ENCODE results near the gene SIN3B. TPM values are rescaled to one million over a fixed set of nuclear protein-coding genes. Genes with fewer than 3 reads are reported as not detected.
"Not testable (repeated sequence)": the region's sequence is repeated elsewhere in the genome, so short reads cannot be mapped to it uniquely, and the experiment has no call there.

The SIN3B gene
- 10 to 100 TPM; 27.6 to 28.5 TPM for total RNA-seq

GRCh38 chr19:16829010-16829821 is at the start of gene SIN3B:
TSS of gene SIN3B (plus strand) at chr19:16829398. CDS start at chr19:16829421, 23 bp downstream.
- ATAC-seq: peak; percentile 91
- peak; percentile 93 for DNase-seq
- ChIA-PET POLR2A (interaction anchor here (0.5 kb wide), 1 partner anchor 696 kb away, joined by 3 read pairs; no protein-coding TSS in a partner anchor), CTCF (interaction anchor here (0.6 to 0.8 kb wide), 2 partner anchors 60 to 141 kb away, joined by 3 read pairs; no protein-coding TSS in a partner anchor)
- Mint-ChIP-seq H3K27ac (peak within 1 kb of the TSS; percentile 82), H3K4me1 (peaks cover 38% of the 10 kb centered on the region), H3K27me3 (peaks cover 20% of the 10 kb centered on the region), H3K36me3 (ENCODE audit: low read depth) (peaks cover 24% of the 10 kb centered on the region), H3K9me3 (ENCODE audit: low read depth) (no peaks in the 10 kb centered on the region), H3K4me3 (peak within 1 kb of the TSS; percentile 79)
- intact Hi-C loops (cut with DNase I, micrococcal nuclease): loop anchor here in 1 of 2 experiments (1.0 kb wide), 5 partner anchors 68 to 438 kb away; partner anchors contain the start of genes BABAM1, CHERP, HAUS8 and MYO9B

GRCh38 chr19:16779539-16780163 is 49.5 kb upstream of the SIN3B start:
- ATAC-seq (no peak), DNase-seq (no peak)
- Mint-ChIP-seq H3K4me3 (no peak overlapping the region), H3K27ac (no peak overlapping the region), H3K36me3 (ENCODE audit: low read depth) (no peaks in the 10 kb centered on the region), H3K9me3 (ENCODE audit: low read depth) (no peaks in the 10 kb centered on the region), H3K27me3 (peaks cover 5% of the 10 kb centered on the region), H3K4me1 (no peaks in the 10 kb centered on the region)
- CTCF ChIA-PET: interaction anchor here (0.6 to 1.1 kb wide), 5 partner anchors 8 to 273 kb away, joined by 3 to 5 read pairs (median 4); no protein-coding TSS in a partner anchor
- POLR2A ChIA-PET: no interaction called here
- intact Hi-C loops (cut with DNase I, micrococcal nuclease): loop anchor here (2.0 to 10.0 kb wide), 2 partner anchors 125 to 503 kb away; no protein-coding TSS in a partner anchor

GRCh38 chr19:16782719-16783118 is 46.5 kb upstream of the SIN3B start:
- no peaks in the 10 kb centered on the region for H3K36me3 Mint-ChIP-seq (ENCODE audit: low read depth)
- POLR2A ChIA-PET: no interaction called here
- intact Hi-C loops (cut with DNase I, micrococcal nuclease): no loop called here
- H3K4me3 Mint-ChIP-seq: no peak overlapping the region
- no peaks in the 10 kb centered on the region for H3K4me1 Mint-ChIP-seq
- DNase-seq: no peak
- no peaks in the 10 kb centered on the region for H3K9me3 Mint-ChIP-seq (ENCODE audit: low read depth)
- H3K27me3 Mint-ChIP-seq: no peaks in the 10 kb centered on the region
- ATAC-seq: no peak
- CTCF ChIA-PET: no interaction called here
- no peak overlapping the region for H3K27ac Mint-ChIP-seq

- POLR2A ChIA-PET: no interaction called here
- no peaks in the 10 kb centered on the region for H3K4me1 Mint-ChIP-seq
- no peak overlapping the region for H3K27ac Mint-ChIP-seq
- H3K9me3 Mint-ChIP-seq (ENCODE audit: low read depth): peaks cover 15% of the 10 kb centered on the region
- intact Hi-C loops (cut with DNase I, micrococcal nuclease): no loop called here
- H3K4me3 Mint-ChIP-seq: no peak overlapping the region
- DNase-seq: no peak
- no peak for ATAC-seq
- peaks cover 2% of the 10 kb centered on the region for H3K36me3 Mint-ChIP-seq (ENCODE audit: low read depth)
- H3K27me3 Mint-ChIP-seq: no peaks in the 10 kb centered on the region
- CTCF ChIA-PET: no interaction called here
Observed at GRCh38 chr19:16788479-16788878, 40.7 kb upstream of the SIN3B start.

DNA sequence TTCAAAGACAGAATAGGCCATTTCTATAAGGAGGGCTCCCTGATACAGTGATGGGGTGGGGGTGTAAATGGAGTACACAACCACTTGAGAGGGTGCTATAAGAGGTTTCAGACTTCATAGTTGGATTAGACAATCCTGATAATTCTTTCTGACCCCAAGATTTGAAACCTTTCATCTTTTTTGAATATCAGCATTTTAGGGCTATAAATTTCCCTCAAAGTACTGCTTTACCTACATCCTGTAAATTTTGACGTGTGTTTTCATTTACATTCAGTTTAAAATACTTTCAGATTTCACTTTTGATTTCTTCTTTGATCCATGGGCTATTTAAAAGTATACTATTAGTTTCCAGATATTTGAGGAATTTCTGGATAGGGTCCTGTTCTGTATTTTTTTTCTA is 40.0 kb upstream of the SIN3B start:
- no peak for DNase-seq
- H3K36me3 Mint-ChIP-seq (ENCODE audit: low read depth): peaks cover 2% of the 10 kb centered on the region
- CTCF ChIA-PET: interaction anchor here (0.6 kb wide), 1 partner anchor 504 kb away, joined by 4 read pairs; no protein-coding TSS in a partner anchor
- intact Hi-C loops (cut with DNase I, micrococcal nuclease): no loop called here
- H3K27me3 Mint-ChIP-seq: no peaks in the 10 kb centered on the region
- H3K4me3 Mint-ChIP-seq: no peak overlapping the region
- POLR2A ChIA-PET: no interaction called here
- ATAC-seq: no peak
- H3K27ac Mint-ChIP-seq: no peak overlapping the region
- no peaks in the 10 kb centered on the region for H3K4me1 Mint-ChIP-seq
- H3K9me3 Mint-ChIP-seq (ENCODE audit: low read depth): peaks cover 15% of the 10 kb centered on the region

DNA sequence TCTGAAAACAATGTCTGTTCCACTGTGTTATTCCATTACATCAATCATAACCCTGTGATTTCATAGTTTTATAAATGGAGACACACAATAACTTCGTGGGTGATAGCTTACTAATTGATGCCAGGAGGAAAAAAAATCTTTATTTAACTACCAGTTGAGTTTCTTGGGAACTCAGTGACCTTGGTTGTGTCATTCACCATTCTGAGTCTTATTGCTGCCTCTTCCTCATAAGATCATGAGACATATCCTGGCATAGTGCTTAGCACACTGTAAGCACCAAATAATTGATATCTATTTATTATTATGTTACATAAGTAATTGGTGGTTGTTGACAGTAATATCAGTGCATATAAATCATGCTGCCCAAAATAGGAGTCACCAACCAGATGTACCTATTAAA is 39.1 kb upstream of the SIN3B start:
- H3K4me1 Mint-ChIP-seq: no peaks in the 10 kb centered on the region
- intact Hi-C loops (cut with DNase I, micrococcal nuclease): no loop called here
- CTCF ChIA-PET: interaction anchor here (0.6 kb wide), 1 partner anchor 503 kb away, joined by 4 read pairs; no protein-coding TSS in a partner anchor
- ATAC-seq (no peak), DNase-seq (no peak)
- H3K27ac Mint-ChIP-seq: no peak overlapping the region
- peaks cover 2% of the 10 kb centered on the region for H3K36me3 Mint-ChIP-seq (ENCODE audit: low read depth)
- H3K27me3 Mint-ChIP-seq: no peaks in the 10 kb centered on the region
- POLR2A ChIA-PET: no interaction called here
- no peak overlapping the region for H3K4me3 Mint-ChIP-seq
- peaks cover 15% of the 10 kb centered on the region for H3K9me3 Mint-ChIP-seq (ENCODE audit: low read depth)

GRCh38 chr19:16791942-16792341 is 37.3 kb upstream of the SIN3B start:
- ATAC-seq: no peak
- H3K27ac Mint-ChIP-seq: no peak overlapping the region
- no peaks in the 10 kb centered on the region for H3K4me1 Mint-ChIP-seq
- peaks cover 2% of the 10 kb centered on the region for H3K27me3 Mint-ChIP-seq
- intact Hi-C loops (cut with DNase I, micrococcal nuclease): no loop called here
- ChIA-PET POLR2A (no interaction called here), CTCF (no interaction called here)
- H3K36me3 Mint-ChIP-seq (ENCODE audit: low read depth): peaks cover 2% of the 10 kb centered on the region
- H3K9me3 Mint-ChIP-seq (ENCODE audit: low read depth): peaks cover 23% of the 10 kb centered on the region
- H3K4me3 Mint-ChIP-seq: no peak overlapping the region
- no peak for DNase-seq

GRCh38 chr19:16794456-16795441 is 34.4 kb upstream of the SIN3B start:
- POLR2A ChIA-PET: no interaction called here
- Mint-ChIP-seq H3K27ac (no peak overlapping the region), H3K36me3 (ENCODE audit: low read depth) (peaks cover 2% of the 10 kb centered on the region), H3K27me3 (peaks cover 2% of the 10 kb centered on the region), H3K4me3 (no peak overlapping the region), H3K4me1 (no peaks in the 10 kb centered on the region), H3K9me3 (ENCODE audit: low read depth) (peaks cover 14% of the 10 kb centered on the region)
- CTCF ChIA-PET: no interaction called here
- DNase-seq (no peak), ATAC-seq (no peak)
- intact Hi-C loops (cut with DNase I, micrococcal nuclease): no loop called here

DNA sequence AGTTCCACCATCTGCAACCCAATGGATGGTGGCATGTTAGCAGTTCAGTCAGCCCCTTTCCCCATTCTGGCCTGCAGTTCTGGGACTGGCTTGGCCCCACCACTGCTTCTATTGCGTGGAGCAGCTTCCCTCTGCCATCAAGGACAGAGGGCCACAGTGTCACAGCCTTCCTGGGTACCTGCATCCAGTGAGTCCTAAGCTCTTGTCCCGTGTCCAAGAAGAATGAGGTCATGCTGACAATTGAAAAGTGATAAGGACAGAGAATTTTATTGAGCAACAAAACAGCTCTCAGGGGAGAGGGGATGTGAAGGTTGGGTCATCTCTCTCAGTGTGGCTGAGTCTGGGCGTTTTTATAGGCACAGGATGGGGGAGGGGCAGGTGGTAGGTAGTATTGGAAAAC is 33.5 kb upstream of the SIN3B start:
- Mint-ChIP-seq H3K27ac (no peak overlapping the region), H3K36me3 (ENCODE audit: low read depth) (no peaks in the 10 kb centered on the region), H3K27me3 (peaks cover 2% of the 10 kb centered on the region), H3K4me3 (no peak overlapping the region), H3K4me1 (no peaks in the 10 kb centered on the region), H3K9me3 (ENCODE audit: low read depth) (peaks cover 12% of the 10 kb centered on the region)
- ChIA-PET CTCF (no interaction called here), POLR2A (no interaction called here)
- ATAC-seq: no peak
- no peak for DNase-seq
- intact Hi-C loops (cut with DNase I, micrococcal nuclease): no loop called here

- Mint-ChIP-seq H3K36me3 (ENCODE audit: low read depth) (no peaks in the 10 kb centered on the region), H3K4me3 (no peak overlapping the region), H3K4me1 (no peaks in the 10 kb centered on the region), H3K27me3 (peaks cover 2% of the 10 kb centered on the region), H3K27ac (no peak overlapping the region), H3K9me3 (ENCODE audit: low read depth) (peaks cover 8% of the 10 kb centered on the region)
- no peak for DNase-seq
- CTCF ChIA-PET: interaction anchor here (1.0 kb wide), 1 partner anchor 24 kb away, joined by 3 read pairs; no protein-coding TSS in a partner anchor
- intact Hi-C loops (cut with DNase I, micrococcal nuclease): no loop called here
- no peak for ATAC-seq
- POLR2A ChIA-PET: no interaction called here
Observed at GRCh38 chr19:16797876-16798275, 31.3 kb upstream of the SIN3B start.

GRCh38 chr19:16798326-16798725 is 30.9 kb upstream of the SIN3B start:
- H3K4me1 Mint-ChIP-seq; H3K27me3 Mint-ChIP-seq; H3K36me3 Mint-ChIP-seq (ENCODE audit: low read depth); ATAC-seq; intact Hi-C loops (cut with DNase I, micrococcal nuclease); DNase-seq; H3K4me3 Mint-ChIP-seq; H3K9me3 Mint-ChIP-seq (ENCODE audit: low read depth); H3K27ac Mint-ChIP-seq; POLR2A ChIA-PET: not testable (repeated sequence)
- CTCF ChIA-PET: interaction anchor here (1.0 kb wide), 1 partner anchor 23 kb away, joined by 3 read pairs; no protein-coding TSS in a partner anchor
